ENCODE measurements around the gene TMEM151B.
A peak's percentile ranks its signal among the peaks of the same experiment; 100 is the strongest.
"Not testable (repeated sequence)": the region's sequence is repeated elsewhere in the genome, so short reads cannot be mapped to it uniquely, and the experiment has no call there.

The TMEM151B gene

GRCh38 chr6:44269921-44270525 is at the start of gene TMEM151B:
TMEM151B (plus strand) TSS chr6:44270450; CDS start chr6:44270743, 293 bp downstream.
- DNase-seq (ENCODE audit: low read depth), result no peak

- no peak for DNase-seq (ENCODE audit: low read depth)
Observed at GRCh38 chr6:44220913-44221290, 49.3 kb upstream of the TMEM151B start.

GRCh38 chr6:44221291-44221960 is 48.8 kb upstream of the TMEM151B start:
- peak; percentile 53 for DNase-seq (ENCODE audit: low read depth)

GRCh38 chr6:44221961-44222335 is 48.3 kb upstream of the TMEM151B start:
- DNase-seq (ENCODE audit: low read depth), result no peak

- no peak for DNase-seq (ENCODE audit: low read depth)
Observed at GRCh38 chr6:44222486-44223318, 47.5 kb upstream of the TMEM151B start.

GRCh38 chr6:44223319-44224028 is 46.8 kb upstream of the TMEM151B start, which contains the start of gene SLC29A1:
SLC29A1 (plus strand) TSS chr6:44223595; CDS start chr6:44227314, 3,719 bp downstream.
- no peak for DNase-seq (ENCODE audit: low read depth)

- no peak for DNase-seq (ENCODE audit: low read depth)
Observed at GRCh38 chr6:44224029-44224964, 46.0 kb upstream of the TMEM151B start.

GRCh38 chr6:44224965-44225305 is 45.3 kb upstream of the TMEM151B start:
- no peak for DNase-seq (ENCODE audit: low read depth)

- DNase-seq (ENCODE audit: low read depth), result no peak
Observed at GRCh38 chr6:44225579-44226325, 44.5 kb upstream of the TMEM151B start.

GRCh38 chr6:44226368-44227147 is 43.7 kb upstream of the TMEM151B start:
- no peak for DNase-seq (ENCODE audit: low read depth)

- DNase-seq (ENCODE audit: low read depth), result no peak
Observed at GRCh38 chr6:44227148-44227793, 43.0 kb upstream of the TMEM151B start.

- DNase-seq (ENCODE audit: low read depth), result no peak
Observed at GRCh38 chr6:44228031-44228430, 42.2 kb upstream of the TMEM151B start.

- no peak for DNase-seq (ENCODE audit: low read depth)
Observed at GRCh38 chr6:44228433-44228832, 41.8 kb upstream of the TMEM151B start.

- DNase-seq (ENCODE audit: low read depth), result no peak
Observed at GRCh38 chr6:44228836-44229235, 41.4 kb upstream of the TMEM151B start.

GRCh38 chr6:44229376-44230033 is 40.7 kb upstream of the TMEM151B start:
- DNase-seq (ENCODE audit: low read depth), result no peak

- no peak for DNase-seq (ENCODE audit: low read depth)
Observed at GRCh38 chr6:44230034-44230675, 40.1 kb upstream of the TMEM151B start.

GRCh38 chr6:44231426-44231825 is 38.8 kb upstream of the TMEM151B start:
- DNase-seq (ENCODE audit: low read depth), result not testable (repeated sequence)

Data from stromal cell of bone marrow (primary cell).